ENCODE results near the gene TEKTIP1. TPM values are rescaled to one million over a fixed set of nuclear protein-coding genes. Genes with fewer than 3 reads are reported as not detected.

Gene TEKTIP1
- total RNA-seq, 1 experiment from 2014 or later = not detected

- Histone ChIP-seq H3K9me3 (ENCODE audit: control insufficient read depth, insufficient read depth, low read depth, low read length) (no peaks in the 10 kb centered on the region), H3K4me1 (ENCODE audit: control insufficient read depth, insufficient read depth, low read length) (no peaks in the 10 kb centered on the region), H3K4me3 (ENCODE audit: low read depth in 2 of 2, low read length in 2 of 2) (no peak overlapping the region), H3K27ac (ENCODE audit: low read length) (no peak overlapping the region), H3K27me3 (ENCODE audit: control insufficient read depth, insufficient read depth, low read length) (no peaks in the 10 kb centered on the region), H3K36me3 (ENCODE audit: control insufficient read depth, insufficient read depth, low read length) (no peaks in the 10 kb centered on the region)
- no peak for DNase-seq (ENCODE audit: low read depth, low spot score)
- TF ChIP-seq REST (IDR thresholded peaks at IDR 0.05; ENCODE audit: insufficient read depth in 1 of 2, low read depth in 2 of 2, low read length in 1 of 2) = no peak
- TF ChIP-seq TCF7L2 (IDR thresholded peaks at IDR 0.05; ENCODE audit: low read depth, low read length) = no peak
- TF ChIP-seq CTCF (IDR thresholded peaks at IDR 0.05) = no peak
- TF ChIP-seq SIN3A (IDR thresholded peaks at IDR 0.05; ENCODE audit: borderline replicate concordance, insufficient read depth, low read depth, low read length) = no peak
- TF ChIP-seq POLR2AphosphoS5 (IDR thresholded peaks at IDR 0.05; ENCODE audit: low read depth, low read length) = no peak
- ChIA-PET CTCF (no interaction called here), POLR2A (interaction anchor here (0.7 kb wide), 1 partner anchor 1120 kb away, joined by 3 read pairs; no protein-coding TSS in a partner anchor)
- intact Hi-C loops (cut with micrococcal nuclease; ENCODE audit: unreplicated experiment) = no loop called here
- in situ Hi-C loops (cut with HindIII; ENCODE audit: low pct_unique_long_range_greater_than_20kb, low sequenced_read_pairs) = no loop called here
- ATAC-seq = no peak
- no TSS peak for BruUV-seq (replicated peaks)
Observed at GRCh38 chr19:3590991-3591659, 52.2 kb downstream of the TEKTIP1 start.

GRCh38 chr19:3591876-3592613 is 53.1 kb downstream of the TEKTIP1 start:
- Histone ChIP-seq H3K4me1 (ENCODE audit: control insufficient read depth, insufficient read depth, low read length) (no peaks in the 10 kb centered on the region), H3K4me3 (ENCODE audit: low read depth in 2 of 2, low read length in 2 of 2) (no peak overlapping the region), H3K36me3 (ENCODE audit: control insufficient read depth, insufficient read depth, low read length) (no peaks in the 10 kb centered on the region), H3K27ac (ENCODE audit: low read length) (no peak overlapping the region), H3K27me3 (ENCODE audit: control insufficient read depth, insufficient read depth, low read length) (no peaks in the 10 kb centered on the region), H3K9me3 (ENCODE audit: control insufficient read depth, insufficient read depth, low read depth, low read length) (no peaks in the 10 kb centered on the region)
- DNase-seq (ENCODE audit: low read depth, low spot score) = no peak
- no peak for TF ChIP-seq SIN3A (IDR thresholded peaks at IDR 0.05; ENCODE audit: borderline replicate concordance, insufficient read depth, low read depth, low read length)
- TF ChIP-seq POLR2AphosphoS5 (IDR thresholded peaks at IDR 0.05; ENCODE audit: low read depth, low read length) = no peak
- no peak for TF ChIP-seq TCF7L2 (IDR thresholded peaks at IDR 0.05; ENCODE audit: low read depth, low read length)
- no peak for TF ChIP-seq REST (IDR thresholded peaks at IDR 0.05; ENCODE audit: insufficient read depth in 1 of 2, low read depth in 2 of 2, low read length in 1 of 2)
- TF ChIP-seq CTCF (IDR thresholded peaks at IDR 0.05) = no peak
- ChIA-PET CTCF (interaction anchor here (1.0 kb wide), 1 partner anchor 16 kb away, joined by 4 read pairs; no protein-coding TSS in a partner anchor), POLR2A (no interaction called here)
- intact Hi-C loops (cut with micrococcal nuclease; ENCODE audit: unreplicated experiment) = no loop called here
- ATAC-seq = no peak
- in situ Hi-C loops (cut with HindIII; ENCODE audit: low pct_unique_long_range_greater_than_20kb, low sequenced_read_pairs) = no loop called here
- BruUV-seq (replicated peaks) = no TSS peak
